ENCODE data around the gene NDUFAF7.

GRCh38 chr2:37244017-37244416, 12.6 kb downstream of the NDUFAF7 start:
- no peak for TF ChIP-seq CTCF (IDR thresholded peaks at IDR 0.05)
- TF ChIP-seq POLR2AphosphoS5 (IDR thresholded peaks at IDR 0.05) = no peak

All from transverse colon (tissue), 4 donors.